ENCODE measurements around the gene DMGDH.

The DMGDH gene

GRCh38 chr5:79005936-79006631 lies 63.4 kb downstream of the DMGDH start:
- Histone ChIP-seq H4K8ac (ENCODE audit: low read depth, low read length) (no peak overlapping the region), H3K27me3 (ENCODE audit: insufficient read depth, low read length, poor library complexity) (no peaks in the 10 kb centered on the region), H3K79me2 (ENCODE audit: control insufficient read depth, insufficient read depth, low read length) (no peaks in the 10 kb centered on the region), H3K18ac (ENCODE audit: low read length) (no peak overlapping the region), H3K4ac (ENCODE audit: low read depth, low read length) (no peak overlapping the region), H3K9ac (ENCODE audit: low read length) (no peak overlapping the region), H3K23ac (ENCODE audit: low read length) (no peak overlapping the region), H2BK120ac (ENCODE audit: low read depth, low read length) (no peak overlapping the region), H3K36me3 (ENCODE audit: control insufficient read depth, insufficient read depth, low read length) (no peaks in the 10 kb centered on the region), H3K56ac (ENCODE audit: low read length) (no peak overlapping the region), H2AK5ac (ENCODE audit: low read length) (no peak overlapping the region), H2BK15ac (replicated peaks; ENCODE audit: low read depth) (no peak overlapping the region), H3K79me1 (ENCODE audit: low read length) (no peaks in the 10 kb centered on the region), H3K27ac (ENCODE audit: low read depth, low read length) (no peak overlapping the region), H3K4me2 (ENCODE audit: low read length) (no peak overlapping the region), H4K5ac (ENCODE audit: low read length) (no peak overlapping the region), H2BK5ac (ENCODE audit: low read length) (no peak overlapping the region), H3K4me3 (ENCODE audit: low read length) (no peak overlapping the region), H3K4me1 (ENCODE audit: control insufficient read depth, low read depth, low read length) (no peaks in the 10 kb centered on the region)
- no peak for DNase-seq
- WGBS (ENCODE audit: extremely low coverage, insufficient coverage, low lambda C conversion rate), result no CpG with 5 or more reads among the region's 6 CpGs

GRCh38 chr5:79005151-79005550 lies 64.3 kb downstream of the DMGDH start:
- no peaks in the 10 kb centered on the region for H3K79me1 ChIP-seq (ENCODE audit: low read length)
- no peak overlapping the region for H2BK15ac ChIP-seq (replicated peaks; ENCODE audit: low read depth)
- no peaks in the 10 kb centered on the region for H3K27me3 ChIP-seq (ENCODE audit: insufficient read depth, low read length, poor library complexity)
- H2AK5ac ChIP-seq (ENCODE audit: low read length), result no peak overlapping the region
- no peaks in the 10 kb centered on the region for H3K36me3 ChIP-seq (ENCODE audit: control insufficient read depth, insufficient read depth, low read length)
- no peak overlapping the region for H2BK120ac ChIP-seq (ENCODE audit: low read depth, low read length)
- H3K4me1 ChIP-seq (ENCODE audit: control insufficient read depth, low read depth, low read length), result no peaks in the 10 kb centered on the region
- 100% methylated on average over 1 of the region's 4 CpGs for WGBS (ENCODE audit: extremely low coverage, insufficient coverage, low lambda C conversion rate)
- no peak for DNase-seq
- no peak overlapping the region for H4K8ac ChIP-seq (ENCODE audit: low read depth, low read length)
- H2BK5ac ChIP-seq (ENCODE audit: low read length), result no peak overlapping the region
- H4K5ac ChIP-seq (ENCODE audit: low read length), result no peak overlapping the region
- H3K4me2 ChIP-seq (ENCODE audit: low read length), result no peak overlapping the region
- H3K18ac ChIP-seq (ENCODE audit: low read length), result no peak overlapping the region
- H3K79me2 ChIP-seq (ENCODE audit: control insufficient read depth, insufficient read depth, low read length), result no peaks in the 10 kb centered on the region
- H3K9ac ChIP-seq (ENCODE audit: low read length), result no peak overlapping the region
- no peak overlapping the region for H3K4me3 ChIP-seq (ENCODE audit: low read length)
- no peak overlapping the region for H3K27ac ChIP-seq (ENCODE audit: low read depth, low read length)
- H3K4ac ChIP-seq (ENCODE audit: low read depth, low read length), result no peak overlapping the region
- H3K56ac ChIP-seq (ENCODE audit: low read length), result no peak overlapping the region
- no peak overlapping the region for H3K23ac ChIP-seq (ENCODE audit: low read length)

GRCh38 chr5:79002374-79002773 lies 67.1 kb downstream of the DMGDH start:
- no peak overlapping the region for H4K8ac ChIP-seq (ENCODE audit: low read depth, low read length)
- no peaks in the 10 kb centered on the region for H3K79me2 ChIP-seq (ENCODE audit: control insufficient read depth, insufficient read depth, low read length)
- no peak overlapping the region for H3K18ac ChIP-seq (ENCODE audit: low read length)
- no CpG with 5 or more reads among the region's 1 CpG for WGBS (ENCODE audit: extremely low coverage, insufficient coverage, low lambda C conversion rate)
- H4K5ac ChIP-seq (ENCODE audit: low read length), result no peak overlapping the region
- no peak overlapping the region for H3K56ac ChIP-seq (ENCODE audit: low read length)
- no peaks in the 10 kb centered on the region for H3K36me3 ChIP-seq (ENCODE audit: control insufficient read depth, insufficient read depth, low read length)
- H3K27me3 ChIP-seq (ENCODE audit: insufficient read depth, low read length, poor library complexity), result no peaks in the 10 kb centered on the region
- no peak overlapping the region for H2AK5ac ChIP-seq (ENCODE audit: low read length)
- H3K79me1 ChIP-seq (ENCODE audit: low read length), result no peaks in the 10 kb centered on the region
- H3K4me1 ChIP-seq (ENCODE audit: control insufficient read depth, low read depth, low read length), result no peaks in the 10 kb centered on the region
- no peak overlapping the region for H2BK15ac ChIP-seq (replicated peaks; ENCODE audit: low read depth)
- H3K4me2 ChIP-seq (ENCODE audit: low read length), result no peak overlapping the region
- no peak overlapping the region for H2BK120ac ChIP-seq (ENCODE audit: low read depth, low read length)
- H3K27ac ChIP-seq (ENCODE audit: low read depth, low read length), result no peak overlapping the region
- H3K23ac ChIP-seq (ENCODE audit: low read length), result no peak overlapping the region
- no peak overlapping the region for H3K9ac ChIP-seq (ENCODE audit: low read length)
- no peak overlapping the region for H3K4me3 ChIP-seq (ENCODE audit: low read length)
- H2BK5ac ChIP-seq (ENCODE audit: low read length), result no peak overlapping the region
- no peak overlapping the region for H3K4ac ChIP-seq (ENCODE audit: low read depth, low read length)
- no peak for DNase-seq

DNA sequence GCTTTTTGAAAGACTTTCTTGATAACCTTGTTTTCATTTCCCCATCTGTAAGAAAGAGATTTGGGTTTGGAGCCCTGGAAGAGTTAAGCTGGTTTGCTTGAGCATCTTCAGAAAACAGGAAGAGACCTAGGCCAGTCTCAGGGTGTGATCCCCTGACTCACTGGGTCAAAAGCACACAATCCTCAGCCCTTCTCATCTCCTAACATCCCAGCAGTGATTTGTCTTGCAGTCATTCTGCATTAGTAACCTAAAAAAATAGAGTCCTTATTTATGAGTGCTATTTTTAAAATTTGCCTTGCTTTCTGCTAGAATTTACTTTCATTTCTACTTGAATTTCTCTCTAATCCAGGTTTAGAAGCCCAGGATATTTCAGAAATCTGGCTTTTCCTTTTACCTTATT lies 68.0 kb downstream of the DMGDH start:
- Histone ChIP-seq H3K18ac (ENCODE audit: low read length) (no peak overlapping the region), H3K36me3 (ENCODE audit: control insufficient read depth, insufficient read depth, low read length) (no peaks in the 10 kb centered on the region), H3K4me2 (ENCODE audit: low read length) (no peak overlapping the region), H2AK5ac (ENCODE audit: low read length) (no peak overlapping the region), H3K79me2 (ENCODE audit: control insufficient read depth, insufficient read depth, low read length) (no peaks in the 10 kb centered on the region), H3K56ac (ENCODE audit: low read length) (no peak overlapping the region), H3K27ac (ENCODE audit: low read depth, low read length) (no peak overlapping the region), H4K5ac (ENCODE audit: low read length) (no peak overlapping the region), H3K9ac (ENCODE audit: low read length) (no peak overlapping the region), H3K23ac (ENCODE audit: low read length) (no peak overlapping the region), H3K4me3 (ENCODE audit: low read length) (no peak overlapping the region), H2BK5ac (ENCODE audit: low read length) (no peak overlapping the region), H3K79me1 (ENCODE audit: low read length) (no peaks in the 10 kb centered on the region), H2BK15ac (replicated peaks; ENCODE audit: low read depth) (no peak overlapping the region), H3K4me1 (ENCODE audit: control insufficient read depth, low read depth, low read length) (no peaks in the 10 kb centered on the region), H4K8ac (ENCODE audit: low read depth, low read length) (no peak overlapping the region), H3K4ac (ENCODE audit: low read depth, low read length) (no peak overlapping the region), H3K27me3 (ENCODE audit: insufficient read depth, low read length, poor library complexity) (no peaks in the 10 kb centered on the region), H2BK120ac (ENCODE audit: low read depth, low read length) (no peak overlapping the region)
- DNase-seq, result no peak

DNA sequence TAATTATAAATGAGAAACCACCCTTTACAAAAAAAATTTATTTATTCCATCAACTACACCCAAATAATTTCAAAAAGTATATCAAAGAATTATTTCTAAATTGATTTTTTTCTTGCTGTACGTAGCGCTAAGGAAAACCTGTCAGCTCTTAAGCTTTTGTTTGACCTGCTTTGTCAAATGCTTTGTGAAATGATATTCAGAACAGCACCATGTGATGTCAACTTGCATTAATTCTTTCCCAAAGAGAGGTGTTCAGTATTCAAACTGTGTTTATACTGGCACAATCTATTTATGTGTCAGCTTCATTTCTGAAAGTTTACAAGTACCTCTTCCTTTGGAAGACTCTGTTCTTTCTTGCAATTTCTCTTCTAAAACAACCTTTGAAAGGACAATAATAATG lies 72.4 kb downstream of the DMGDH start:
- Histone ChIP-seq H3K56ac (ENCODE audit: low read length) (no peak overlapping the region), H4K8ac (ENCODE audit: low read depth, low read length) (no peak overlapping the region), H3K27ac (ENCODE audit: low read depth, low read length) (no peak overlapping the region), H3K79me2 (ENCODE audit: control insufficient read depth, insufficient read depth, low read length) (no peaks in the 10 kb centered on the region), H3K4me1 (ENCODE audit: control insufficient read depth, low read depth, low read length) (no peaks in the 10 kb centered on the region), H3K79me1 (ENCODE audit: low read length) (no peaks in the 10 kb centered on the region), H3K4me2 (ENCODE audit: low read length) (no peak overlapping the region), H2AK5ac (ENCODE audit: low read length) (no peak overlapping the region), H3K27me3 (ENCODE audit: insufficient read depth, low read length, poor library complexity) (no peaks in the 10 kb centered on the region), H2BK5ac (ENCODE audit: low read length) (no peak overlapping the region), H2BK120ac (ENCODE audit: low read depth, low read length) (no peak overlapping the region), H3K36me3 (ENCODE audit: control insufficient read depth, insufficient read depth, low read length) (no peaks in the 10 kb centered on the region), H3K4me3 (ENCODE audit: low read length) (no peak overlapping the region), H4K5ac (ENCODE audit: low read length) (no peak overlapping the region), H3K18ac (ENCODE audit: low read length) (no peak overlapping the region), H3K9ac (ENCODE audit: low read length) (no peak overlapping the region), H3K4ac (ENCODE audit: low read depth, low read length) (no peak overlapping the region), H2BK15ac (replicated peaks; ENCODE audit: low read depth) (no peak overlapping the region), H3K23ac (ENCODE audit: low read length) (no peak overlapping the region)
- no CpG with 5 or more reads among the region's 2 CpGs for WGBS (ENCODE audit: extremely low coverage, insufficient coverage, low lambda C conversion rate)
- DNase-seq, result no peak

DNA sequence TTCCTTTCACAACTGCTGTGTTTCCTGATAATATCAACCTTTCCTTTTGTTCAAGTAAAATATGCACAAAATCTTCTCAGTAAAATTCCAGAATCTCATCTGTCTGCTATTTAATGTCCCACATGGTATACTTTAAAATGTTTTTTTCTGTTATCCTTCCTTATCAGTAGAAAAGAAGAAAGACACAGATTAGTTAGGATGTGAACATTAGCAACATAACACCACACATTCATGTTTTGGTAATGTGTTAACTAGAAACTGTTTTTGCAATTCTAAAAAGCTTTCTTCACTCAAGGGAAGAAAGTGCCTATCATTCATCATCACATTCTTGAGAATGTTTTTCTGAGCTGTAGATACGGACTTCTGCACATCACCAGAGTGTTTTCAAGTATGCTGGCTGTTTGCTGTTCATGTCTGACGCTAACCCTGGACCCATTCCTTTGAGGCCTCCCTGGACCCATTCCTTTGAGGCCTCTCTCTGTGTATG lies 73.9 kb downstream of the DMGDH start:
- H3K4me2 ChIP-seq (ENCODE audit: low read length), result no peak overlapping the region
- no peak overlapping the region for H2BK5ac ChIP-seq (ENCODE audit: low read length)
- H3K27me3 ChIP-seq (ENCODE audit: insufficient read depth, low read length, poor library complexity), result no peaks in the 10 kb centered on the region
- H3K23ac ChIP-seq (ENCODE audit: low read length), result no peak overlapping the region
- no peak for DNase-seq
- no peaks in the 10 kb centered on the region for H3K4me1 ChIP-seq (ENCODE audit: control insufficient read depth, low read depth, low read length)
- no peak overlapping the region for H2BK15ac ChIP-seq (replicated peaks; ENCODE audit: low read depth)
- no peak overlapping the region for H3K9ac ChIP-seq (ENCODE audit: low read length)
- no peak overlapping the region for H3K18ac ChIP-seq (ENCODE audit: low read length)
- no peak overlapping the region for H2BK120ac ChIP-seq (ENCODE audit: low read depth, low read length)
- no peak overlapping the region for H3K56ac ChIP-seq (ENCODE audit: low read length)
- WGBS (ENCODE audit: extremely low coverage, insufficient coverage, low lambda C conversion rate), result no CpG with 5 or more reads among the region's 2 CpGs
- H3K36me3 ChIP-seq (ENCODE audit: control insufficient read depth, insufficient read depth, low read length), result no peaks in the 10 kb centered on the region
- H4K8ac ChIP-seq (ENCODE audit: low read depth, low read length), result no peak overlapping the region
- no peaks in the 10 kb centered on the region for H3K79me1 ChIP-seq (ENCODE audit: low read length)
- H3K27ac ChIP-seq (ENCODE audit: low read depth, low read length), result no peak overlapping the region
- H2AK5ac ChIP-seq (ENCODE audit: low read length), result no peak overlapping the region
- H3K4ac ChIP-seq (ENCODE audit: low read depth, low read length), result no peak overlapping the region
- no peak overlapping the region for H4K5ac ChIP-seq (ENCODE audit: low read length)
- no peaks in the 10 kb centered on the region for H3K79me2 ChIP-seq (ENCODE audit: control insufficient read depth, insufficient read depth, low read length)
- no peak overlapping the region for H3K4me3 ChIP-seq (ENCODE audit: low read length)

Measured in mesendoderm (in vitro differentiated cells).